ENCODE measurements around the gene DNER. TPM values are rescaled to one million over a fixed set of nuclear protein-coding genes. Genes with fewer than 3 reads are reported as not detected.

DNER gene
- total and polyA plus RNA-seq, 2 experiments from 2014 or later: 4.7 to 8.8 TPM

DNA sequence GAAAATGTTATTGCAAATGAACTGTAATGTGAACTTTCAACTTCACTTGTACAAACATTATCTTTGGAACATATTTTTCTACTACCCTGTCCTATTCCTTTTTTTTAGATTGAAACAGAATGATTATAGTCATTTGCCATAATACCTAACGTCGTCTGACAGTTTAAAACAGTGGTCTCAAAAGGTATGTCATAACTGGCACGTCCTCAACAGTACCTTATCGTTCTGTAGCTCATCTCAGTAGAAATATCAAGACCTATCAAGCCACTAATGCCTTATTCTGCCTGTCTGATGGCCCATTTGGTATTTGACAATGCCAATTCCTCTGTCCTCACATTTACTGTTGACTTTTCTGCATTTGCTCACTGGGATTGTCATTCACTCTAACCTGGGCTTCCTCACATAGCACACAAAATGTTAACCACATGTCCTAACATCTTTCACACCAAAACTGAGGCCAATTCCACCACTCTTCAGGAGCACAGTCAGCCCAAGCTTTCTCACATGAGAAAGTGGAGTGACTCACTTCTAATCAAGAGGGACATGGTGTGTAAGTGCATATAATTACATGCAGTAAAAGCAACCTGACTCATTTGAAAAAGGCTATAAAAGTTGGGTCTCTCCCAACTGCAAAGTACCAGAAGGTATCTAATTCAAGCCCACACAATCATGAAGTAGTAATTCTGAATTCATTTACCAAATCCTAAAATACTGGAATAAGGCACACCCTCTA, 34.8 kb downstream of the DNER start:
- Histone ChIP-seq H3K79me2 (replicated peaks; ENCODE audit: insufficient read depth) (no peaks in the 10 kb centered on the region), H3F3A (replicated peaks; ENCODE audit: low read depth) (no peaks in the 10 kb centered on the region), H3K4me3 (no peak overlapping the region), H4K20me1 (replicated peaks; ENCODE audit: insufficient read depth) (no peaks in the 10 kb centered on the region), H3K27me3 (ENCODE audit: insufficient read depth) (no peaks in the 10 kb centered on the region), H2AFZ (no peak overlapping the region), H3K4me2 (no peak overlapping the region), H3K4me1 (ENCODE audit: insufficient read depth) (no peaks in the 10 kb centered on the region), H3K27ac (ENCODE audit: low read depth) (no peak overlapping the region), H3K36me3 (ENCODE audit: insufficient read depth) (no peaks in the 10 kb centered on the region), H3K9me2 (ENCODE audit: insufficient read depth) (peaks cover 14% of the 10 kb centered on the region; the same call in 1 of the 2 replicates)
- TF ChIP-seq, protein P1, sequence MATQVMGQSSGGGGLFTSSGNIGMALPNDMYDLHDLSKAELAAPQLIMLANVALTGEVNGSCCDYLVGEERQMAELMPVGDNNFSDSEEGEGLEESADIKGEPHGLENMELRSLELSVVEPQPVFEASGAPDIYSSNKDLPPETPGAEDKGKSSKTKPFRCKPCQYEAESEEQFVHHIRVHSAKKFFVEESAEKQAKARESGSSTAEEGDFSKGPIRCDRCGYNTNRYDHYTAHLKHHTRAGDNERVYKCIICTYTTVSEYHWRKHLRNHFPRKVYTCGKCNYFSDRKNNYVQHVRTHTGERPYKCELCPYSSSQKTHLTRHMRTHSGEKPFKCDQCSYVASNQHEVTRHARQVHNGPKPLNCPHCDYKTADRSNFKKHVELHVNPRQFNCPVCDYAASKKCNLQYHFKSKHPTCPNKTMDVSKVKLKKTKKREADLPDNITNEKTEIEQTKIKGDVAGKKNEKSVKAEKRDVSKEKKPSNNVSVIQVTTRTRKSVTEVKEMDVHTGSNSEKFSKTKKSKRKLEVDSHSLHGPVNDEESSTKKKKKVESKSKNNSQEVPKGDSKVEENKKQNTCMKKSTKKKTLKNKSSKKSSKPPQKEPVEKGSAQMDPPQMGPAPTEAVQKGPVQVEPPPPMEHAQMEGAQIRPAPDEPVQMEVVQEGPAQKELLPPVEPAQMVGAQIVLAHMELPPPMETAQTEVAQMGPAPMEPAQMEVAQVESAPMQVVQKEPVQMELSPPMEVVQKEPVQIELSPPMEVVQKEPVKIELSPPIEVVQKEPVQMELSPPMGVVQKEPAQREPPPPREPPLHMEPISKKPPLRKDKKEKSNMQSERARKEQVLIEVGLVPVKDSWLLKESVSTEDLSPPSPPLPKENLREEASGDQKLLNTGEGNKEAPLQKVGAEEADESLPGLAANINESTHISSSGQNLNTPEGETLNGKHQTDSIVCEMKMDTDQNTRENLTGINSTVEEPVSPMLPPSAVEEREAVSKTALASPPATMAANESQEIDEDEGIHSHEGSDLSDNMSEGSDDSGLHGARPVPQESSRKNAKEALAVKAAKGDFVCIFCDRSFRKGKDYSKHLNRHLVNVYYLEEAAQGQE (IDR thresholded peaks at IDR 0.05; ENCODE audit: unreplicated experiment): no peak
- TF ChIP-seq EZH2 (IDR thresholded peaks at IDR 0.05; ENCODE audit: low read depth, unreplicated experiment) (no peak), STAT1 (IDR thresholded peaks at IDR 0.05; ENCODE audit: unreplicated experiment) (no peak)
- TF ChIP-seq, protein P2, sequence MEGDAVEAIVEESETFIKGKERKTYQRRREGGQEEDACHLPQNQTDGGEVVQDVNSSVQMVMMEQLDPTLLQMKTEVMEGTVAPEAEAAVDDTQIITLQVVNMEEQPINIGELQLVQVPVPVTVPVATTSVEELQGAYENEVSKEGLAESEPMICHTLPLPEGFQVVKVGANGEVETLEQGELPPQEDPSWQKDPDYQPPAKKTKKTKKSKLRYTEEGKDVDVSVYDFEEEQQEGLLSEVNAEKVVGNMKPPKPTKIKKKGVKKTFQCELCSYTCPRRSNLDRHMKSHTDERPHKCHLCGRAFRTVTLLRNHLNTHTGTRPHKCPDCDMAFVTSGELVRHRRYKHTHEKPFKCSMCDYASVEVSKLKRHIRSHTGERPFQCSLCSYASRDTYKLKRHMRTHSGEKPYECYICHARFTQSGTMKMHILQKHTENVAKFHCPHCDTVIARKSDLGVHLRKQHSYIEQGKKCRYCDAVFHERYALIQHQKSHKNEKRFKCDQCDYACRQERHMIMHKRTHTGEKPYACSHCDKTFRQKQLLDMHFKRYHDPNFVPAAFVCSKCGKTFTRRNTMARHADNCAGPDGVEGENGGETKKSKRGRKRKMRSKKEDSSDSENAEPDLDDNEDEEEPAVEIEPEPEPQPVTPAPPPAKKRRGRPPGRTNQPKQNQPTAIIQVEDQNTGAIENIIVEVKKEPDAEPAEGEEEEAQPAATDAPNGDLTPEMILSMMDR (conservative IDR thresholded peaks at IDR 0.05; ENCODE audit: low read depth in 2 of 2): no peak
- no peak overlapping the region for H3K4me3 Mint-ChIP-seq
- H3K4me1 Mint-ChIP-seq: peaks cover 2% of the 10 kb centered on the region; the same call in 2 of the 3 replicates
- no peak overlapping the region for H3K27ac Mint-ChIP-seq
- H3K27me3 Mint-ChIP-seq (ENCODE audit: insufficient read depth, low read depth, poor library complexity): peaks cover 5% of the 10 kb centered on the region
- ATAC-seq: no peak
- no peak for DNase-seq (ENCODE audit: low spot score)
- H3K9me3 Mint-ChIP-seq: no peaks in the 10 kb centered on the region
- H3K36me3 Mint-ChIP-seq (ENCODE audit: low read depth): no peaks in the 10 kb centered on the region

DNA sequence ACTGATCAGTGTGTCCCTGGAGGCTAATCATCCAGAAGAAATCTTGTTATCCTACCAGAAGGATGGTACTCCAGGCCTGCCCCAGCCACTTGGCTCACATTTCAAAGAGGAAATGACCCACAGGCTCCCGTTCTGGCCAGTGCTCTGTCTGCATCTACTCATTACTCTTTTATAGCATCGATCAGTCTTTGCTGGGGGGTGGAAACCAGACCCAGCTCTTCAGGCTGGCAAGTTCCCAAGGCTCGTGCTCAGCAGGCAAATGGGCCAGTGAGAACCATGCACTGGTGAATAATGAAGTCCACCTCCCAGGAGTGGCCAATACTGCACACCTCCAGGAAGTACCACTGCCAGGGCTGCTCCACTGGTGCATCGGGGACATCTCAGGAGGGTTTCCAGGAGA, 38.8 kb downstream of the DNER start:
- H3K4me2 ChIP-seq: no peak overlapping the region
- H3K9me2 ChIP-seq (ENCODE audit: insufficient read depth): peaks cover 11% of the 10 kb centered on the region; the same call in 1 of the 2 replicates
- Mint-ChIP-seq H3K9me3 (no peaks in the 10 kb centered on the region), H3K27ac (no peak overlapping the region), H3K4me1 (no peaks in the 10 kb centered on the region), H3K36me3 (ENCODE audit: low read depth) (no peaks in the 10 kb centered on the region), H3K4me3 (no peak overlapping the region), H3K27me3 (ENCODE audit: insufficient read depth, low read depth, poor library complexity) (peaks cover 1% of the 10 kb centered on the region)
- no peaks in the 10 kb centered on the region for H3F3A ChIP-seq (replicated peaks; ENCODE audit: low read depth)
- no peaks in the 10 kb centered on the region for H3K36me3 ChIP-seq (ENCODE audit: insufficient read depth)
- DNase-seq (ENCODE audit: low spot score): no peak
- no peak overlapping the region for H3K4me3 ChIP-seq
- no peak overlapping the region for H2AFZ ChIP-seq
- H3K79me2 ChIP-seq (replicated peaks; ENCODE audit: insufficient read depth): no peaks in the 10 kb centered on the region
- no peaks in the 10 kb centered on the region for H4K20me1 ChIP-seq (replicated peaks; ENCODE audit: insufficient read depth)
- no peak overlapping the region for H3K27ac ChIP-seq (ENCODE audit: low read depth)
- H3K4me1 ChIP-seq (ENCODE audit: insufficient read depth): no peaks in the 10 kb centered on the region
- no peak for ATAC-seq
- no peaks in the 10 kb centered on the region for H3K27me3 ChIP-seq (ENCODE audit: insufficient read depth)
- TF ChIP-seq, protein P3, sequence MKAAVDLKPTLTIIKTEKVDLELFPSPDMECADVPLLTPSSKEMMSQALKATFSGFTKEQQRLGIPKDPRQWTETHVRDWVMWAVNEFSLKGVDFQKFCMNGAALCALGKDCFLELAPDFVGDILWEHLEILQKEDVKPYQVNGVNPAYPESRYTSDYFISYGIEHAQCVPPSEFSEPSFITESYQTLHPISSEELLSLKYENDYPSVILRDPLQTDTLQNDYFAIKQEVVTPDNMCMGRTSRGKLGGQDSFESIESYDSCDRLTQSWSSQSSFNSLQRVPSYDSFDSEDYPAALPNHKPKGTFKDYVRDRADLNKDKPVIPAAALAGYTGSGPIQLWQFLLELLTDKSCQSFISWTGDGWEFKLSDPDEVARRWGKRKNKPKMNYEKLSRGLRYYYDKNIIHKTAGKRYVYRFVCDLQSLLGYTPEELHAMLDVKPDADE (IDR thresholded peaks at IDR 0.05): no peak
- TF ChIP-seq EZH2 (IDR thresholded peaks at IDR 0.05; ENCODE audit: low read depth, unreplicated experiment) (no peak), EZH2phosphoT487 (IDR thresholded peaks at IDR 0.05; ENCODE audit: unreplicated experiment) (no peak), JUNB (IDR thresholded peaks at IDR 0.05; ENCODE audit: unreplicated experiment) (no peak)
- TF ChIP-seq, protein P4, sequence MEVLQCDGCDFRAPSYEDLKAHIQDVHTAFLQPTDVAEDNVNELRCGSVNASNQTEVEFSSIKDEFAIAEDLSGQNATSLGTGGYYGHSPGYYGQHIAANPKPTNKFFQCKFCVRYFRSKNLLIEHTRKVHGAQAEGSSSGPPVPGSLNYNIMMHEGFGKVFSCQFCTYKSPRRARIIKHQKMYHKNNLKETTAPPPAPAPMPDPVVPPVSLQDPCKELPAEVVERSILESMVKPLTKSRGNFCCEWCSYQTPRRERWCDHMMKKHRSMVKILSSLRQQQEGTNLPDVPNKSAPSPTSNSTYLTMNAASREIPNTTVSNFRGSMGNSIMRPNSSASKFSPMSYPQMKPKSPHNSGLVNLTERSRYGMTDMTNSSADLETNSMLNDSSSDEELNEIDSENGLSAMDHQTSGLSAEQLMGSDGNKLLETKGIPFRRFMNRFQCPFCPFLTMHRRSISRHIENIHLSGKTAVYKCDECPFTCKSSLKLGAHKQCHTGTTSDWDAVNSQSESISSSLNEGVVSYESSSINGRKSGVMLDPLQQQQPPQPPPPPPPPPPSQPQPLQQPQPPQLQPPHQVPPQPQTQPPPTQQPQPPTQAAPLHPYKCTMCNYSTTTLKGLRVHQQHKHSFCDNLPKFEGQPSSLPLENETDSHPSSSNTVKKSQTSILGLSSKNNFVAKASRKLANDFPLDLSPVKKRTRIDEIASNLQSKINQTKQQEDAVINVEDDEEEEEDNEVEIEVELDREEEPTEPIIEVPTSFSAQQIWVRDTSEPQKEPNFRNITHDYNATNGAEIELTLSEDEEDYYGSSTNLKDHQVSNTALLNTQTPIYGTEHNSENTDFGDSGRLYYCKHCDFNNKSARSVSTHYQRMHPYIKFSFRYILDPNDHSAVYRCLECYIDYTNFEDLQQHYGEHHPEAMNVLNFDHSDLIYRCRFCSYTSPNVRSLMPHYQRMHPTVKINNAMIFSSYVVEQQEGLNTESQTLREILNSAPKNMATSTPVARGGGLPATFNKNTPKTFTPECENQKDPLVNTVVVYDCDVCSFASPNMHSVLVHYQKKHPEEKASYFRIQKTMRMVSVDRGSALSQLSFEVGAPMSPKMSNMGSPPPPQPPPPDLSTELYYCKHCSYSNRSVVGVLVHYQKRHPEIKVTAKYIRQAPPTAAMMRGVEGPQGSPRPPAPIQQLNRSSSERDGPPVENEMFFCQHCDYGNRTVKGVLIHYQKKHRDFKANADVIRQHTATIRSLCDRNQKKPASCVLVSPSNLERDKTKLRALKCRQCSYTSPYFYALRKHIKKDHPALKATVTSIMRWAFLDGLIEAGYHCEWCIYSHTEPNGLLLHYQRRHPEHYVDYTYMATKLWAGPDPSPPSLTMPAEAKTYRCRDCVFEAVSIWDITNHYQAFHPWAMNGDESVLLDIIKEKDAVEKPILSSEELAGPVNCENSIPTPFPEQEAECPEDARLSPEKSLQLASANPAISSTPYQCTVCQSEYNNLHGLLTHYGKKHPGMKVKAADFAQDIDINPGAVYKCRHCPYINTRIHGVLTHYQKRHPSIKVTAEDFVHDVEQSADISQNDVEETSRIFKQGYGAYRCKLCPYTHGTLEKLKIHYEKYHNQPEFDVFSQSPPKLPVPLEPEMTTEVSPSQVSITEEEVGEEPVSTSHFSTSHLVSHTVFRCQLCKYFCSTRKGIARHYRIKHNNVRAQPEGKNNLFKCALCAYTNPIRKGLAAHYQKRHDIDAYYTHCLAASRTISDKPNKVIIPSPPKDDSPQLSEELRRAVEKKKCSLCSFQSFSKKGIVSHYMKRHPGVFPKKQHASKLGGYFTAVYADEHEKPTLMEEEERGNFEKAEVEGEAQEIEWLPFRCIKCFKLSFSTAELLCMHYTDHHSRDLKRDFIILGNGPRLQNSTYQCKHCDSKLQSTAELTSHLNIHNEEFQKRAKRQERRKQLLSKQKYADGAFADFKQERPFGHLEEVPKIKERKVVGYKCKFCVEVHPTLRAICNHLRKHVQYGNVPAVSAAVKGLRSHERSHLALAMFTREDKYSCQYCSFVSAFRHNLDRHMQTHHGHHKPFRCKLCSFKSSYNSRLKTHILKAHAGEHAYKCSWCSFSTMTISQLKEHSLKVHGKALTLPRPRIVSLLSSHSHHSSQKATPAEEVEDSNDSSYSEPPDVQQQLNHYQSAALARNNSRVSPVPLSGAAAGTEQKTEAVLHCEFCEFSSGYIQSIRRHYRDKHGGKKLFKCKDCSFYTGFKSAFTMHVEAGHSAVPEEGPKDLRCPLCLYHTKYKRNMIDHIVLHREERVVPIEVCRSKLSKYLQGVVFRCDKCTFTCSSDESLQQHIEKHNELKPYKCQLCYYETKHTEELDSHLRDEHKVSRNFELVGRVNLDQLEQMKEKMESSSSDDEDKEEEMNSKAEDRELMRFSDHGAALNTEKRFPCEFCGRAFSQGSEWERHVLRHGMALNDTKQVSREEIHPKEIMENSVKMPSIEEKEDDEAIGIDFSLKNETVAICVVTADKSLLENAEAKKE (CRISPR knock-in tag; IDR thresholded peaks at IDR 0.05): no peak

Measured in GM23338 (cell line).